Measurements from ENCODE around the gene NMNAT3. TPM values are rescaled to one million over a fixed set of nuclear protein-coding genes. Genes with fewer than 3 reads are reported as not detected.

The NMNAT3 gene
- total and polyA plus RNA-seq, 4 donors, result 3.4 to 13.1 (median 8.9) TPM

DNA sequence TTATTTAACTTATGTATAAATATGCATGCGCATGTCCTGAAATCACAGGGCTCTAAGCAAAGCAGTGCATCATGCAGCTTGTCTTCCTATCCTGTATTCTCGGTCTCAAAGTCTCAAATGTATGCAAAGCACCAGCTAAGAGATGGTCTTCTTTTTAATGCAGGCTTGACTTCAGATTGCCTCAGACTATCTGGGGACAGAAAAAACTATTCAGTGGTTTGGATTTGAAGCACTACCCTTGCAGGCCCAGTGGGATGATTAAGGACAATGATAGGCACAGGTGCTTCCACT is 18.5 kb upstream of the NMNAT3 start:
- WGBS, 2 donors, result 96% methylated on average over 2 of the region's 2 CpGs
- no peak for ATAC-seq (ENCODE audit: low FRiP score)
- no peak for DNase-seq
- Histone ChIP-seq H3K27me3 (ENCODE audit: control insufficient read depth in 1 of 2, insufficient read depth in 2 of 2, low read length in 1 of 2) (no peaks in the 10 kb centered on the region), H3K9me3 (ENCODE audit: control insufficient read depth, low read length) (peaks cover 1% of the 10 kb centered on the region), H3K4me1 (ENCODE audit: control insufficient read depth in 1 of 2, insufficient read depth in 2 of 2, low read length in 2 of 2) (no peaks in the 10 kb centered on the region), H3K4me3 (ENCODE audit: low read length in 2 of 2) (no peak overlapping the region), H3K27ac (ENCODE audit: low read depth in 1 of 2, low read length in 2 of 2) (no peak overlapping the region), H3K36me3 (ENCODE audit: control insufficient read depth in 1 of 2, insufficient read depth in 2 of 2, low read length in 1 of 2) (no peaks in the 10 kb centered on the region)
- intact Hi-C loops (cut with DNase I), result no loop called here

DNA sequence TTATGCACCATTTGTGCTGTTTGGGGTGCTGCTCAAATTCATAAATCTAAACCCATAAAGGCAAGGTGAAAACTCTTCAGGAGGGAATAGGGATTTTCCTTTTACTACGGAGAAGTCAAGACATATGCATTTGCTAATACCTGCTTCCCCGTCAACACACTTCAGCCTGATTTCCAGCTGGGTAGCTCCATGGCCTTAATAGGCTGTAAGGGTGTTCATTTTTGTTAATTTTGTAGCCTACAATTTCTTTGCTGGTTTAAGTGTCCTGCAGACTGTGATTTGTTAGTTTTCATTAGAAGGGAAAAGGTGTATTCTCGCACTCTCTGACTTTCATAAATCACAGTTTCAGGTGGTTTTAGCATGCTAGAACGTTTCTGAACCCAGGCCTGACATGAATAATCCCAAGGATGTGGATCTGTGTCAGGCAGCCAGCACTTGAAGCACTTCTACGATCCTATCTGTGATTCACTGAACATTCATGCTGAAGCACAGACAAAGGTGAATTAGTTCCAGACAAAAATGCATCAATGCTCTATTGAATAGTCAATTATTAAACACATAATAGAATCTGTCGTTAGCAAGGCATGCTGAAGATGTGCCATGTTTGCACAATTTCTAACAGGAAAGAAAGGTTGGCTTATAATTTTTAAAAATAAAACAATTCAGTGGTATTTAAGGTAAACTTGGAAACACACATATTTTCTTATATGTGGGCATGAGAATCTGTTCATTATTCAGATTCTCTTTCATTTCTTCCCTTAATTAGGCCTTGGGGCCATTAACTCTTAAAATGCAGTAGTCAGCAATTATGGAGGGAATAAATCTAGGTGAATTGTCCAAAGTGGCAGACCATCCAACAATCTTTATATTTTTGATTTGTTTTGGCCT is 17.9 kb upstream of the NMNAT3 start:
- peaks cover 1% of the 10 kb centered on the region for H3K9me3 ChIP-seq (ENCODE audit: control insufficient read depth, low read length)

DNA sequence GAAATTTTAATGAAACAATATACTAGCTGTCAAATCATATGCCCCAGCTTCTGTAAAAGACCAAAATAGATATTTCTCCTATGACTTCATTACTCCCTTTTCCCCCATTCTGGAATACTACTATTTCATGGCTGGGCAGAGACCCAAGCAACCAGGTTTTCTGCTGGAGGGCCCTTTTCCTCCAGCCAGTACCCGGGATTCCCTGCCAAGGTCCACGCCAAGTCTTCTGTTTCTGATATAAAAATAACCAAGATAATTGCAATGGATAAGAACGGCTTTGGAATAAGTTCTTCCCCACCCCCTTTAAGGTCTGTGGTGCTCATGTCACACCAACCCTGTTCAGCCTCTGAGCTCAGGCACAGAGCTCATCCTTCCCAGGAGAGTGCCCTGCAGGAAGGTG is 17.2 kb upstream of the NMNAT3 start:
- Histone ChIP-seq H3K27me3 (ENCODE audit: control insufficient read depth in 1 of 2, insufficient read depth in 2 of 2, low read length in 1 of 2) (no peaks in the 10 kb centered on the region), H3K4me1 (ENCODE audit: control insufficient read depth in 1 of 2, insufficient read depth in 2 of 2, low read length in 2 of 2) (no peaks in the 10 kb centered on the region), H3K4me3 (ENCODE audit: low read length in 2 of 2) (no peak overlapping the region), H3K27ac (ENCODE audit: low read depth in 1 of 2, low read length in 2 of 2) (no peak overlapping the region), H3K36me3 (ENCODE audit: control insufficient read depth in 1 of 2, insufficient read depth in 2 of 2, low read length in 1 of 2) (no peaks in the 10 kb centered on the region), H3K9me3 (ENCODE audit: control insufficient read depth, low read length) (peaks cover 1% of the 10 kb centered on the region)
- 2 to 9% methylated on average over 3 of the region's 3 CpGs for WGBS, 2 donors
- intact Hi-C loops (cut with DNase I), result no loop called here
- DNase-seq, result no peak
- no peak for ATAC-seq (ENCODE audit: low FRiP score)

More for the DNA sequence above, 17.9 kb upstream of the NMNAT3 start:
- Histone ChIP-seq H3K4me3 (ENCODE audit: low read length in 2 of 2) (no peak overlapping the region), H3K27me3 (ENCODE audit: control insufficient read depth in 1 of 2, insufficient read depth in 2 of 2, low read length in 1 of 2) (no peaks in the 10 kb centered on the region), H3K36me3 (ENCODE audit: control insufficient read depth in 1 of 2, insufficient read depth in 2 of 2, low read length in 1 of 2) (no peaks in the 10 kb centered on the region), H3K4me1 (ENCODE audit: control insufficient read depth in 1 of 2, insufficient read depth in 2 of 2, low read length in 2 of 2) (no peaks in the 10 kb centered on the region), H3K27ac (ENCODE audit: low read depth in 1 of 2, low read length in 2 of 2) (no peak overlapping the region)
- intact Hi-C loops (cut with DNase I), result no loop called here
- ATAC-seq (ENCODE audit: low FRiP score) (no peak), DNase-seq (no peak)
- WGBS, 2 donors, result 62 to 69% methylated on average over 6 of the region's 6 CpGs

DNA sequence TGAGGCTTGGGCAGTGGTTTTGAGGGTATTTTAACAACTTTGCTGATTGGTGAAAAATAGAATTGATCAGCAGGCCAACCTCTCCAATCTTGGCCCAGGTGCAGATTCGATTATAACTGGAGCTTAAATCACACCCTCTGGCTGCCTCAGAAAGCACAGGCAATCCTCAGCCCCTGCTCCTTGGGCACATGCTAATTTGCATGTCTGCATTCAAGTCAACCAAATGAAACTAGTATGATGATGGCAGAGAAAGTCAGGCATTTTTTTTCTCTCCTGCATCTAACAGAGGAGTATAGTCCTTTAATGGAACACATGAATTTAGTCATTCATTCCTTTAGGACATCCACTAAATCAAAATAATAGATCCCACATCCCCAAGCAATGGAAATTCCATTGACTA is 16.8 kb upstream of the NMNAT3 start:
- 50 to 62% methylated on average over 1 of the region's 1 CpG for WGBS, 2 donors
- intact Hi-C loops (cut with DNase I), result no loop called here
- DNase-seq (no peak), ATAC-seq (ENCODE audit: low FRiP score) (no peak)
- Histone ChIP-seq H3K9me3 (ENCODE audit: control insufficient read depth, low read length) (peaks cover 1% of the 10 kb centered on the region), H3K36me3 (ENCODE audit: control insufficient read depth in 1 of 2, insufficient read depth in 2 of 2, low read length in 1 of 2) (no peaks in the 10 kb centered on the region), H3K27me3 (ENCODE audit: control insufficient read depth in 1 of 2, insufficient read depth in 2 of 2, low read length in 1 of 2) (no peaks in the 10 kb centered on the region), H3K27ac (ENCODE audit: low read depth in 1 of 2, low read length in 2 of 2) (no peak overlapping the region), H3K4me1 (ENCODE audit: control insufficient read depth in 1 of 2, insufficient read depth in 2 of 2, low read length in 2 of 2) (no peaks in the 10 kb centered on the region), H3K4me3 (ENCODE audit: low read length in 2 of 2) (no peak overlapping the region)

DNA sequence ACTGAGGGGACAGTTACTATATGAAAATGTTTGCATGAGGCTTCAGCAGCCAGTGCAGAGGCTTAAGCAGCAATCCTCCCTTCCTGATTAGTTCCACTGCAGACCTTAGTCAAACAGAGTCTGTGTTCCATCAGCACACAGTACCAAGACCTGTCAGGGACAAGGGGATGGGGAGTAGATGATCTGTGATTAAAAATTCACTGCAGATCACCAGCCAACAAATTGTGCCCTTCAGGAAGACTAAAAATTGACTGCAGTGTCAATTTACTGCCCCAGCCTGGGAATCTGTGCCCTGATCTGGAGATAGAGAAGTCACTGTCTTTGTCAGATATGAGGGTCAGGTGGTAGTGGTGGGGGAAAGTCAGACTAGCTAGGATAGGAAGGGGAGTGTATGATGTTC is 13.8 kb upstream of the NMNAT3 start:
- no peaks in the 10 kb centered on the region for H3K36me3 ChIP-seq (ENCODE audit: control insufficient read depth in 1 of 2, insufficient read depth in 2 of 2, low read length in 1 of 2)
- no peak for ATAC-seq (ENCODE audit: low FRiP score)
- H3K4me1 ChIP-seq (ENCODE audit: control insufficient read depth in 1 of 2, insufficient read depth in 2 of 2, low read length in 2 of 2), result peaks cover 0 to 2% of the 10 kb centered on the region in 2 donors
- intact Hi-C loops (cut with DNase I), result no loop called here
- no peak for DNase-seq
- H3K9me3 ChIP-seq (ENCODE audit: control insufficient read depth, low read length), result no peaks in the 10 kb centered on the region
- no peak overlapping the region for H3K27ac ChIP-seq (ENCODE audit: low read depth in 1 of 2, low read length in 2 of 2)
- H3K4me3 ChIP-seq (ENCODE audit: low read length in 2 of 2), result no peak overlapping the region
- no peaks in the 10 kb centered on the region for H3K27me3 ChIP-seq (ENCODE audit: control insufficient read depth in 1 of 2, insufficient read depth in 2 of 2, low read length in 1 of 2)

DNA sequence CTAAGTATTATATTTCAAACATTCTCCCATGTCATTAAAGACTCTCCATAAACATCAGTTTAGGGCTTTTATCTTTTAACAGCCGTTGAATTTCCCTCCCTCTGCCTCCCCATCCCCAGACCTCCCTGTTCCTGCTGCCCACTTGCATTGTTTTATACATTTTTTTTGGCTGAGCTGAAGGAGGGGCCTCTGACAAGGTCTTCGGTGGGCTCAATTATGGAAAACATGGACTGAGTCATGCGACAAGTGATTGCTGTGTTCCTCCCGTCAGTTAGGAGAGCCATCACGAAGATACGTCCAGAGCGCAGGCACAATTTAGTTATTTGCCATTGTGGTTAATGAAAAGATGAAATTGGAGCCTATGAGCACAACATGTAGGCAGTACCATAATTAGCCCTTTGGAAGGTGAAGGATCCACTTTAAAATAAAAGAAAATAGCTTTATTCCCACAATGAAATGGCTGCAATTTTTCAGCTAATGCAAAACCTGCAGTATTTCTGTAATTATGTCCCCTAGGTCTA is 12.0 kb upstream of the NMNAT3 start:
- WGBS, 2 donors, result 75 to 78% methylated on average over 7 of the region's 7 CpGs
- ATAC-seq (ENCODE audit: low FRiP score), result no peak
- intact Hi-C loops (cut with DNase I), result no loop called here

DNA sequence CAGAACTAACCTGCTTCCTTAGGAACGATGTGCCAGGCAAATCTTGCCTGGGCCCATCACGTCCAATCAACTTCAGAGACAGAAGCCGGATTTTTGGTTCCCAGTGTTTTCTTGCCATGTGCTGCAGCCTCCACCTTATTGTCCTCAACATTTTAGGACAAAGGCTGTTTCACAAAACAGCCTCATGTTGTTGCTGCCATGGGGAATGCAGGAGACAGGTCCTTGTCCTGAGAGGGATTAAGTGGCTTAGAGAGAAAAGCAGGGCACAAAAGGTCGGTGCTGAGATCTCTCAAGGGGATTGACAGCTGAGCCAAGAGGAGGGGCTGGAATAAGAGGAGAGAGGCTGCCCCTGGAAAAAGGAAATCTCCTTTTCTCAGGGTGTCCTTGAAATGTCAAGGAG is 11.3 kb upstream of the NMNAT3 start:
- intact Hi-C loops (cut with DNase I), result no loop called here
- Histone ChIP-seq H3K36me3 (ENCODE audit: control insufficient read depth in 1 of 2, insufficient read depth in 2 of 2, low read length in 1 of 2) (no peaks in the 10 kb centered on the region), H3K27me3 (ENCODE audit: control insufficient read depth in 1 of 2, insufficient read depth in 2 of 2, low read length in 1 of 2) (no peaks in the 10 kb centered on the region), H3K9me3 (ENCODE audit: control insufficient read depth, low read length) (no peaks in the 10 kb centered on the region), H3K4me3 (ENCODE audit: low read length in 2 of 2) (no peak overlapping the region), H3K4me1 (ENCODE audit: control insufficient read depth in 1 of 2, insufficient read depth in 2 of 2, low read length in 2 of 2) (peaks cover 0 to 2% of the 10 kb centered on the region in 2 donors), H3K27ac (ENCODE audit: low read depth in 1 of 2, low read length in 2 of 2) (no peak overlapping the region)
- DNase-seq, result no peak
- 48 to 53% methylated on average over 4 of the region's 4 CpGs for WGBS, 2 donors
- ATAC-seq (ENCODE audit: low FRiP score), result no peak

More for the DNA sequence above, 12.0 kb upstream of the NMNAT3 start:
- Histone ChIP-seq H3K9me3 (ENCODE audit: control insufficient read depth, low read length) (no peaks in the 10 kb centered on the region), H3K36me3 (ENCODE audit: control insufficient read depth in 1 of 2, insufficient read depth in 2 of 2, low read length in 1 of 2) (no peaks in the 10 kb centered on the region), H3K4me3 (ENCODE audit: low read length in 2 of 2) (no peak overlapping the region), H3K27me3 (ENCODE audit: control insufficient read depth in 1 of 2, insufficient read depth in 2 of 2, low read length in 1 of 2) (no peaks in the 10 kb centered on the region), H3K27ac (ENCODE audit: low read depth in 1 of 2, low read length in 2 of 2) (no peak overlapping the region), H3K4me1 (ENCODE audit: control insufficient read depth in 1 of 2, insufficient read depth in 2 of 2, low read length in 2 of 2) (peaks cover 0 to 2% of the 10 kb centered on the region in 2 donors)
- no peak for DNase-seq

DNA sequence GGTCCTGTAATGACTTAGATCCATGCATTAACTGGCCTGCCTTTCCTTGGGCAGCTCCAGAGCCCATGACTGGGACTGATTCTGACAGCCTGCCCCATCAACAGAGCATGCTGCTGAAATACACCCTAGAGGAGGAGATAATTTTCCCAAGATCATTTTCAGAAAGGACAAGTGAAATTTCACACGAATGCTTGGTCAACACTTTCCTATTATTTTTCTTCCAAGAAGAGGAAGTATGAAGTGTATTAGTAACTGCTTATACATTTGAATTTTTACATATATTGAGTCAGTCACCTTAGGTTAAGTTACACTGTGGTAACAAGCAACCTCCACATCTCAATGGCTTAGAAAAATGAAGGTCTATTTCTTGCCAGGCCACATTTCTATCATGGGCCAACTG is 9.7 kb upstream of the NMNAT3 start:
- ATAC-seq (ENCODE audit: low FRiP score), result no peak
- H3K4me1 ChIP-seq (ENCODE audit: control insufficient read depth in 1 of 2, insufficient read depth in 2 of 2, low read length in 2 of 2), result peaks cover 0 to 2% of the 10 kb centered on the region in 2 donors
- H3K9me3 ChIP-seq (ENCODE audit: control insufficient read depth, low read length), result no peaks in the 10 kb centered on the region
- no peaks in the 10 kb centered on the region for H3K27me3 ChIP-seq (ENCODE audit: control insufficient read depth in 1 of 2, insufficient read depth in 2 of 2, low read length in 1 of 2)
- H3K27ac ChIP-seq (ENCODE audit: low read depth in 1 of 2, low read length in 2 of 2), result no peak overlapping the region
- H3K4me3 ChIP-seq (ENCODE audit: low read length in 2 of 2), result no peak overlapping the region
- WGBS, 2 donors, result 70 to 75% methylated on average over 1 of the region's 1 CpG
- DNase-seq, result no peak
- no peaks in the 10 kb centered on the region for H3K36me3 ChIP-seq (ENCODE audit: control insufficient read depth in 1 of 2, insufficient read depth in 2 of 2, low read length in 1 of 2)
- intact Hi-C loops (cut with DNase I), result no loop called here

DNA sequence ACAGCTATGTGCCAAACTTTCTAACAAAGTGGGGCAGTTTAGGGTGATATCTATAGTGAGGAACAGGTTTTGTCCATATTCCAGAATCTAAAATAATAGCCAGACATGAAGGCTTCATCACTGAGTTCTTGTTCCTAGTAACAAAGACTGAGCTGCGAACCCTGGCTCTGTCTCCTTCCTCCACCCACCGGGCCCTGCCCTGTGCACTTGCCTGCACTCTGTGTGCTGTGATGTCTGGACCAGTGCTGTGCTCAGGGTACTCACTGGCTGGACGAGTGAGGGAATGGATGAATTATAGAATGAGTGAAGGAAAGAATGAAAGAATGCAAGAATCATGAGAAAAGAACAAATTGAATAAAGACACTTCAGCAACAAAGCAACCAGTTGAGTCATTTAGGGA is 8.9 kb upstream of the NMNAT3 start:
- Histone ChIP-seq H3K27ac (ENCODE audit: low read depth in 1 of 2, low read length in 2 of 2) (no peak overlapping the region), H3K27me3 (ENCODE audit: control insufficient read depth in 1 of 2, insufficient read depth in 2 of 2, low read length in 1 of 2) (no peaks in the 10 kb centered on the region), H3K4me1 (ENCODE audit: control insufficient read depth in 1 of 2, insufficient read depth in 2 of 2, low read length in 2 of 2) (peaks cover 0 to 2% of the 10 kb centered on the region in 2 donors), H3K9me3 (ENCODE audit: control insufficient read depth, low read length) (no peaks in the 10 kb centered on the region), H3K36me3 (ENCODE audit: control insufficient read depth in 1 of 2, insufficient read depth in 2 of 2, low read length in 1 of 2) (no peaks in the 10 kb centered on the region), H3K4me3 (ENCODE audit: low read length in 2 of 2) (no peak overlapping the region)
- no peak for ATAC-seq (ENCODE audit: low FRiP score)
- WGBS, 2 donors, result 82 to 89% methylated on average over 3 of the region's 3 CpGs
- intact Hi-C loops (cut with DNase I), result no loop called here
- DNase-seq, result no peak

Measured in aorta (tissue), 5 donors.